ENCODE results near the gene KCNMA1.
A peak's percentile ranks its signal among the peaks of the same experiment; 100 is the strongest.

KCNMA1 gene

GRCh38 chr10:77601488-77601887, 36.1 kb downstream of the KCNMA1 start:
- Histone ChIP-seq H2BK5ac (ENCODE audit: low read depth, low read length, poor library complexity, severe bottlenecking) (no peak overlapping the region), H3K9me3 (ENCODE audit: control insufficient read depth, low read length) (no peaks in the 10 kb centered on the region), H3K79me1 (replicated peaks; ENCODE audit: low read length, poor library complexity, severe bottlenecking) (peaks cover 23% of the 10 kb centered on the region), H2BK12ac (ENCODE audit: low read length in 2 of 2) (no peak overlapping the region), H2BK120ac (ENCODE audit: low read depth, low read length) (no peak overlapping the region), H2AFZ (ENCODE audit: low read depth, low read length) (no peak overlapping the region), H3K36me3 (ENCODE audit: control insufficient read depth in 1 of 2, insufficient read depth in 2 of 2, low read depth in 1 of 2, low read length in 2 of 2) (no peaks in the 10 kb centered on the region), H3K4ac (ENCODE audit: low read depth in 1 of 2, low read length in 2 of 2) (no peak overlapping the region), H2AK5ac (ENCODE audit: low read length, severe bottlenecking) (no peak overlapping the region), H2BK15ac (ENCODE audit: low read depth, poor library complexity, severe bottlenecking) (no peak overlapping the region), H3K18ac (ENCODE audit: low read depth in 1 of 2, low read length in 2 of 2) (no peak overlapping the region), H3K27ac (ENCODE audit: low read length, poor library complexity, severe bottlenecking) (no peak overlapping the region), H3K9ac (ENCODE audit: low read length) (no peak overlapping the region), H3K14ac (ENCODE audit: low read length in 2 of 2) (no peak overlapping the region), H4K91ac (ENCODE audit: low read length) (no peak overlapping the region), H3K23ac (ENCODE audit: low read length in 2 of 2) (no peak overlapping the region), H3K4me2 (ENCODE audit: low read length, poor library complexity, severe bottlenecking) (no peak overlapping the region), H3K4me3 (ENCODE audit: insufficient read depth in 1 of 2, low read depth in 1 of 2, low read length in 2 of 2) (no peak overlapping the region), H3K27me3 (ENCODE audit: control insufficient read depth in 1 of 2, insufficient read depth in 1 of 2, low read length in 2 of 2) (no peaks in the 10 kb centered on the region), H4K8ac (ENCODE audit: low read length) (no peak overlapping the region), H3K4me1 (ENCODE audit: control insufficient read depth, insufficient read depth, low read depth, low read length) (peaks cover 15% of the 10 kb centered on the region)
- WGBS = 85% methylated on average over 4 of the region's 4 CpGs
- DNase-seq = peak; percentile 63

GRCh38 chr10:77600640-77601039, 37.0 kb downstream of the KCNMA1 start:
- no peak overlapping the region for H4K8ac ChIP-seq (ENCODE audit: low read length)
- H3K36me3 ChIP-seq (ENCODE audit: control insufficient read depth in 1 of 2, insufficient read depth in 2 of 2, low read depth in 1 of 2, low read length in 2 of 2) = no peaks in the 10 kb centered on the region
- peaks cover 22% of the 10 kb centered on the region for H3K79me1 ChIP-seq (replicated peaks; ENCODE audit: low read length, poor library complexity, severe bottlenecking)
- no peak overlapping the region for H2AK5ac ChIP-seq (ENCODE audit: low read length, severe bottlenecking)
- no peaks in the 10 kb centered on the region for H3K9me3 ChIP-seq (ENCODE audit: control insufficient read depth, low read length)
- H2BK120ac ChIP-seq (ENCODE audit: low read depth, low read length) = no peak overlapping the region
- no peak overlapping the region for H2BK12ac ChIP-seq (ENCODE audit: low read length in 2 of 2)
- H3K14ac ChIP-seq (ENCODE audit: low read length in 2 of 2) = no peak overlapping the region
- no peak overlapping the region for H2BK15ac ChIP-seq (ENCODE audit: low read depth, poor library complexity, severe bottlenecking)
- no peak overlapping the region for H4K91ac ChIP-seq (ENCODE audit: low read length)
- H3K9ac ChIP-seq (ENCODE audit: low read length) = no peak overlapping the region
- WGBS = 97% methylated on average over 6 of the region's 6 CpGs
- no peak overlapping the region for H2BK5ac ChIP-seq (ENCODE audit: low read depth, low read length, poor library complexity, severe bottlenecking)
- no peak overlapping the region for H3K23ac ChIP-seq (ENCODE audit: low read length in 2 of 2)
- H3K4ac ChIP-seq (ENCODE audit: low read depth in 1 of 2, low read length in 2 of 2) = no peak overlapping the region
- H3K27me3 ChIP-seq (ENCODE audit: control insufficient read depth in 1 of 2, insufficient read depth in 1 of 2, low read length in 2 of 2) = no peaks in the 10 kb centered on the region
- no peak overlapping the region for H3K18ac ChIP-seq (ENCODE audit: low read depth in 1 of 2, low read length in 2 of 2)
- DNase-seq = no peak
- H2AFZ ChIP-seq (ENCODE audit: low read depth, low read length) = no peak overlapping the region
- H3K4me2 ChIP-seq (ENCODE audit: low read length, poor library complexity, severe bottlenecking) = no peak overlapping the region
- H3K4me3 ChIP-seq (ENCODE audit: insufficient read depth in 1 of 2, low read depth in 1 of 2, low read length in 2 of 2) = no peak overlapping the region
- H3K4me1 ChIP-seq (ENCODE audit: control insufficient read depth, insufficient read depth, low read depth, low read length) = peaks cover 15% of the 10 kb centered on the region
- no peak overlapping the region for H3K27ac ChIP-seq (ENCODE audit: low read length, poor library complexity, severe bottlenecking)

- Histone ChIP-seq H3K4me2 (ENCODE audit: low read length, poor library complexity, severe bottlenecking) (no peak overlapping the region), H2BK12ac (ENCODE audit: low read length in 2 of 2) (no peak overlapping the region), H2AK5ac (ENCODE audit: low read length, severe bottlenecking) (no peak overlapping the region), H2AFZ (ENCODE audit: low read depth, low read length) (no peak overlapping the region), H3K79me1 (replicated peaks; ENCODE audit: low read length, poor library complexity, severe bottlenecking) (peaks cover 15% of the 10 kb centered on the region), H3K36me3 (ENCODE audit: control insufficient read depth in 1 of 2, insufficient read depth in 2 of 2, low read depth in 1 of 2, low read length in 2 of 2) (no peaks in the 10 kb centered on the region), H3K4ac (ENCODE audit: low read depth in 1 of 2, low read length in 2 of 2) (no peak overlapping the region), H3K27ac (ENCODE audit: low read length, poor library complexity, severe bottlenecking) (no peak overlapping the region), H4K91ac (ENCODE audit: low read length) (no peak overlapping the region), H2BK15ac (ENCODE audit: low read depth, poor library complexity, severe bottlenecking) (no peak overlapping the region), H3K27me3 (ENCODE audit: control insufficient read depth in 1 of 2, insufficient read depth in 1 of 2, low read length in 2 of 2) (no peaks in the 10 kb centered on the region), H3K4me1 (ENCODE audit: control insufficient read depth, insufficient read depth, low read depth, low read length) (peaks cover 12% of the 10 kb centered on the region), H2BK120ac (ENCODE audit: low read depth, low read length) (no peak overlapping the region), H3K9me3 (ENCODE audit: control insufficient read depth, low read length) (no peaks in the 10 kb centered on the region), H3K9ac (ENCODE audit: low read length) (no peak overlapping the region), H3K23ac (ENCODE audit: low read length in 2 of 2) (no peak overlapping the region), H3K4me3 (ENCODE audit: insufficient read depth in 1 of 2, low read depth in 1 of 2, low read length in 2 of 2) (no peak overlapping the region), H3K14ac (ENCODE audit: low read length in 2 of 2) (no peak overlapping the region), H3K18ac (ENCODE audit: low read depth in 1 of 2, low read length in 2 of 2) (no peak overlapping the region), H2BK5ac (ENCODE audit: low read depth, low read length, poor library complexity, severe bottlenecking) (no peak overlapping the region), H4K8ac (ENCODE audit: low read length) (no peak overlapping the region)
- no peak for DNase-seq
- WGBS = 98% methylated on average over 4 of the region's 4 CpGs
Observed at GRCh38 chr10:77599651-77600050, 38.0 kb downstream of the KCNMA1 start.

- Histone ChIP-seq H4K91ac (ENCODE audit: low read length) (peak overlapping the region; percentile 31), H2BK15ac (ENCODE audit: low read depth, poor library complexity, severe bottlenecking) (no peak overlapping the region), H3K4me1 (ENCODE audit: control insufficient read depth, insufficient read depth, low read depth, low read length) (peaks cover 11% of the 10 kb centered on the region), H2BK5ac (ENCODE audit: low read depth, low read length, poor library complexity, severe bottlenecking) (no peak overlapping the region), H3K36me3 (ENCODE audit: control insufficient read depth in 1 of 2, insufficient read depth in 2 of 2, low read depth in 1 of 2, low read length in 2 of 2) (no peaks in the 10 kb centered on the region), H3K14ac (ENCODE audit: low read length in 2 of 2) (no peak overlapping the region), H3K79me1 (replicated peaks; ENCODE audit: low read length, poor library complexity, severe bottlenecking) (peaks cover 13% of the 10 kb centered on the region), H2AFZ (ENCODE audit: low read depth, low read length) (no peak overlapping the region), H3K4me3 (ENCODE audit: insufficient read depth in 1 of 2, low read depth in 1 of 2, low read length in 2 of 2) (no peak overlapping the region), H3K27ac (ENCODE audit: low read length, poor library complexity, severe bottlenecking) (no peak overlapping the region), H3K23ac (ENCODE audit: low read length in 2 of 2) (no peak overlapping the region), H3K9ac (ENCODE audit: low read length) (no peak overlapping the region), H3K9me3 (ENCODE audit: control insufficient read depth, low read length) (no peaks in the 10 kb centered on the region), H3K18ac (ENCODE audit: low read depth in 1 of 2, low read length in 2 of 2) (peak overlapping the region in 1 of 2 experiments; percentile 74), H3K4me2 (ENCODE audit: low read length, poor library complexity, severe bottlenecking) (no peak overlapping the region), H3K4ac (ENCODE audit: low read depth in 1 of 2, low read length in 2 of 2) (peak overlapping the region in 1 of 2 experiments; percentile 38), H2AK5ac (ENCODE audit: low read length, severe bottlenecking) (no peak overlapping the region), H3K27me3 (ENCODE audit: control insufficient read depth in 1 of 2, insufficient read depth in 1 of 2, low read length in 2 of 2) (no peaks in the 10 kb centered on the region), H2BK12ac (ENCODE audit: low read length in 2 of 2) (peak overlapping the region in 1 of 2 experiments; percentile 35), H2BK120ac (ENCODE audit: low read depth, low read length) (no peak overlapping the region), H4K8ac (ENCODE audit: low read length) (no peak overlapping the region)
- no peak for DNase-seq
- WGBS = 97% methylated on average over 6 of the region's 7 CpGs
Observed at GRCh38 chr10:77598606-77599005, 39.0 kb downstream of the KCNMA1 start.

All from mesenchymal stem cell (in vitro differentiated cells and primary cell).